Activated B cell treated with CpG ODN at 0.5 μM for 24 hours (primary cell): Measurements from ENCODE around the gene EYS. TPM values are rescaled to one million over a fixed set of nuclear protein-coding genes. Genes with fewer than 3 reads are reported as not detected.

Source experiments
- ATAC-seq: fragments of 200-7000 bp; cut with Tn5 transposase; one replicate; pipeline ENCODE4 v1.10.0; 2021; ENCODE audit warnings: low read depth, mild to moderate bottlenecking, moderate library complexity
- CTCF ChIA-PET: fragments of 350-600 bp; sonication (Branson Sonifier 250); formaldehyde crosslinking; loops from one replicate; lab custom pipeline; 2021; ENCODE audit warnings: antibody characterized with exemption; lab: Charles Lee
- POLR2A ChIA-PET: fragments of 350-600 bp; sonication (Branson Sonifier 250); formaldehyde crosslinking; loops from one replicate; lab custom pipeline; 2021; ENCODE audit warnings: antibody characterized with exemption; lab: Charles Lee
- DNase-seq: peaks from one replicate; pipeline ENCODE4 v3.0.0; 2022
- H3K27ac Mint-ChIP-seq: one replicate; pipeline ENCODE4 v1.8.0; 2020; ENCODE audit warnings: mixed read lengths
- H3K27me3 Mint-ChIP-seq: one replicate; pipeline ENCODE4 v1.8.0; 2021; ENCODE audit warnings: mixed read lengths
- H3K36me3 Mint-ChIP-seq: one replicate; pipeline ENCODE4 v1.8.0; 2021; ENCODE audit warnings: low read depth, mixed read lengths
- H3K4me1 Mint-ChIP-seq: one replicate; pipeline ENCODE4 v1.8.0; 2021; ENCODE audit warnings: mixed read lengths
- H3K4me3 Mint-ChIP-seq: one replicate; pipeline ENCODE4 v1.8.0; 2020; ENCODE audit warnings: mild to moderate bottlenecking, mixed read lengths
- H3K9me3 Mint-ChIP-seq: one replicate; pipeline ENCODE4 v1.8.0; 2020; ENCODE audit warnings: mixed read lengths
- CTCF ChIP-seq: fragments of 200-600 bp; IDR thresholded peaks from one replicate; pipeline ENCODE4 v1.8.0; 2022; ENCODE audit warnings: antibody characterized with exemption, mild to moderate bottlenecking
- intact Hi-C: fragments of 100-400 bp; cut with micrococcal nuclease; formaldehyde crosslinking; loops from one replicate; pipeline ENCODE4 v1.15.1; 2024
- total RNA-seq: library from RNA; stranded (reverse); gene quantifications from 2 replicates; pipeline ENCODE4 v1.2.3, GENCODE V29; 2022

EYS gene
- total RNA-seq, 1 donor from 2014 or later: not detected

- Mint-ChIP-seq H3K4me1 (no peaks in the 10 kb centered on the region), H3K27me3 (no peaks in the 10 kb centered on the region), H3K36me3 (no peaks in the 10 kb centered on the region), H3K4me3 (no peak overlapping the region), H3K9me3 (no peaks in the 10 kb centered on the region), H3K27ac (no peak overlapping the region)
- intact Hi-C loops: no loop called here
- CTCF ChIA-PET: no interaction called here
- POLR2A ChIA-PET: no interaction called here
- TF ChIP-seq CTCF: no peak
- DNase-seq (no peak), ATAC-seq (no peak)
Observed at GRCh38 chr6:64225503-64225902, 1481.5 kb downstream of the EYS start.

GRCh38 chr6:64224819-64225218, 1482.2 kb downstream of the EYS start:
- DNase-seq (no peak), ATAC-seq (no peak)
- TF ChIP-seq CTCF: no peak
- H3K4me3 Mint-ChIP-seq: no peak overlapping the region
- no peaks in the 10 kb centered on the region for H3K27me3 Mint-ChIP-seq
- H3K4me1 Mint-ChIP-seq: no peaks in the 10 kb centered on the region
- no peak overlapping the region for H3K27ac Mint-ChIP-seq
- no peaks in the 10 kb centered on the region for H3K36me3 Mint-ChIP-seq
- H3K9me3 Mint-ChIP-seq: no peaks in the 10 kb centered on the region
- intact Hi-C loops: no loop called here
- ChIA-PET POLR2A (no interaction called here), CTCF (no interaction called here)

- Mint-ChIP-seq H3K36me3 (no peaks in the 10 kb centered on the region), H3K4me3 (no peak overlapping the region), H3K9me3 (peaks cover 4% of the 10 kb centered on the region), H3K27me3 (no peaks in the 10 kb centered on the region), H3K27ac (no peak overlapping the region), H3K4me1 (no peaks in the 10 kb centered on the region)
- ChIA-PET POLR2A (no interaction called here), CTCF (no interaction called here)
- no peak for TF ChIP-seq CTCF
- intact Hi-C loops: no loop called here
- ATAC-seq: no peak
- no peak for DNase-seq
Observed at GRCh38 chr6:64221776-64222175, 1485.2 kb downstream of the EYS start.

DNA sequence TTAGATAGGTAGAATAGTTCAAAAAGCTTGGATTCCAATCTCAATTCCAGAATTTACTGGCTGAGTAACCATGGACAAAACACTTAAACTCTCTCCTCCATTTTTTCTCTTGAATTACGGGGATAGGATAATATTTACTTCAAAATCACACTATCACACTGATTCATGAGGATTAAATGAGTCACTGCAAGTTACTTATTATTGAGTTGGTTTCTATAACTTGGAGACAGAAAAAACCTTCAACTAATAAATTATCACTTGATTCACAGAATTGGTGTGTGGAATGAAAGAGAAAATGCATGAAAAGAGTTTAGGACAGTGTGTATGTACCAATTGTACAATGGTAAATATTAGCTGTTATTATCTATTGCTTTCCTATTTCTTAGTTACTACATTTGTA, 1486.2 kb downstream of the EYS start:
- DNase-seq (no peak), ATAC-seq (no peak)
- H3K4me3 Mint-ChIP-seq: no peak overlapping the region
- H3K27ac Mint-ChIP-seq: no peak overlapping the region
- ChIA-PET CTCF (no interaction called here), POLR2A (no interaction called here)
- intact Hi-C loops: no loop called here
- TF ChIP-seq CTCF: no peak
- H3K9me3 Mint-ChIP-seq: peaks cover 4% of the 10 kb centered on the region
- H3K36me3 Mint-ChIP-seq: no peaks in the 10 kb centered on the region
- no peaks in the 10 kb centered on the region for H3K4me1 Mint-ChIP-seq
- no peaks in the 10 kb centered on the region for H3K27me3 Mint-ChIP-seq

DNA sequence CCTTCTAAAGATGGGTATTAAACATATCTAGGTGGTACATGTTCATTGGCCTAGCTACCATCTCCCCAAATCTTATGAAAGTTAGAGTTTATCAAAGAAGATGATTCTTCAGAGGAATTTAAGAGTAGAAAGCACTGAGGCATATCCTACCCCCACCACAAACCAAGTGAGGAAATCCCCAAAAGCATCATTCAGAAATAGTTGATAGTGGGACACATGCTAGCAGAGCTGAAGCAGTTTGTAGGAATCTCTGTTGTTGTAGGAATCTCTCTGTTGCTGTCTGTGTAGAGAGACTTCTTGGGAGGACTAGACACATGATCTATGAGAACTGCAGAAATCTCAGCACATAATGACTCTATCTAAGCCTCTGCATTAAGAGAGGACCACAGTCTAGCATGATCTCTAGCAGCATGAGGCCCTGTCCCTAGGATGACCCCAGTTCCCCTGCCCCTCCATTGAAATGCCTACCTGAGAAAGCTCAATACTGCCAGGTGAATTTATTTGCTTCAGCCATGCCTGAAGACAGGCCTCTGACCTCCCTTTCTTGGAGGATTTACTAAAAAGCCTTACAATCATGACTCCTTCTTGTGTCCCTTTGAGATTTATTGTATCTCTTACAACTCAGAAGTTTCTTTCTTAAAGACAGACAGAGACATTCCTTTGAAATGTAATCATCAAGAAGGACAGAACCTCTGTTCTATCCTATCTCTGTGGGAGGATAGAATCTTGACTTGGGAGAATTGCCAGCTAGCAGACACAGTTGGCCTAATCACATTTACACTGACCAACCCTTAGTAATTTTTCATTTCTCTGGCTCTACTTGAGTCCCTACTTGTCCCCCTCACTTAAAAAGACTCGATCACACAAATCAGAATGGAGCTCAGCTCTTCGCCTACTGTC, 1489.1 kb downstream of the EYS start:
- Mint-ChIP-seq H3K4me3 (no peak overlapping the region), H3K36me3 (no peaks in the 10 kb centered on the region), H3K9me3 (peaks cover 4% of the 10 kb centered on the region), H3K27me3 (no peaks in the 10 kb centered on the region), H3K27ac (no peak overlapping the region), H3K4me1 (no peaks in the 10 kb centered on the region)
- TF ChIP-seq CTCF: no peak
- DNase-seq: no peak
- CTCF ChIA-PET: no interaction called here
- intact Hi-C loops: no loop called here
- POLR2A ChIA-PET: no interaction called here
- no peak for ATAC-seq
